A549 (cell line): ENCODE results near the gene TBCEL.

Source experiments
- EHMT2 ChIP-seq: fragments of 200-600 bp; sonication (generic); IDR thresholded peaks from 2 replicates; pipeline ENCODE4 v1.6.1; 2016; ENCODE audit warnings: antibody characterized with exemption, low read depth, mild to moderate bottlenecking, moderate library complexity
- JUNB ChIP-seq: fragments of >200 bp; sonication (Bioruptor Twin); formaldehyde crosslinking; IDR thresholded peaks from 2 replicates; pipeline ENCODE4 v1.6.1; 2016
- POLR2A ChIP-seq: IDR thresholded peaks from 2 replicates; pipeline ENCODE4 v1.6.1; 2012; ENCODE audit warnings: mild to moderate bottlenecking, low read length
- SMC3 ChIP-seq: fragments of >200 bp; sonication (Bioruptor Twin); formaldehyde crosslinking; IDR thresholded peaks from 3 replicates; pipeline ENCODE4 v1.6.1; 2018; ENCODE audit warnings: inconsistent platforms
- TF ChIP-seq, protein P1 (sequence below): fragments of >200 bp; sonication (Bioruptor Twin); formaldehyde crosslinking; IDR thresholded peaks from 3 replicates; pipeline ENCODE4 v1.5.1; 2016

DNA sequence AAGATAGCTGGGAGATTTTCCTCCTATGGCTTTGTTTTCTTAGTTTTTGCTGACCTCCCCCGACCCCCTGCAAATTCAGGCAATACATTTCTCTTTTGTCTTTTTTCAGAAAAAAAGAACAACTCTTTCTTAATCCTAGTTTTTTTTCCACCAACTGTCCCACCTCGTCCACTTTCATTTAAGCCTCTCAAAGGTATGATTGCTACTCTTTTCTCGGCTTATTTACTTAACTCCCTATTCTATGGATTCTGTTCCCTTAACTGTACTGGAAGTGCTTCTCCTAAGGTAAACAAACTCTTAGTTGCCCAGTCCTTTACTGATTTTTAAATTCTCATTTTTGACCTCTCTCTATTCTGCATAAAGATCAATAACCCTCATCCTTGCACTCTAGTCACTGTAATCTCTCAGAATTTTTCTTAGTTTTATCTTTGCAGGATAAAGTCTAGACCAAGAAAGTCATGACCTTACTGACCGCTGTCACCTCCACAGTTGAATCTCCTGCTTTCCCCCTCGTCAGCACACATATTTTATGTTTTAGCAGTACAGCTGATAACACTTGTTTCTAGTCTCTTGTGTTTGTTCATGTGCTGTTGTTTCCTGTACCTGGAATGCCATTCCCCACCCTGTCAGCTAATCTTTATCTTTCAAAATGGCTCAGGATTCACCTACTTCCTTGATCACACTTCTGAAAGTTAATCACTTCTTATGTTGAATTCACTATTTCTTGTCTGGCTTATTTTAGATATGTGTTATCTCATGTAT lies 14.9 kb downstream of the TBCEL start:
- no peak for TF ChIP-seq EHMT2
- TF ChIP-seq, protein P1, sequence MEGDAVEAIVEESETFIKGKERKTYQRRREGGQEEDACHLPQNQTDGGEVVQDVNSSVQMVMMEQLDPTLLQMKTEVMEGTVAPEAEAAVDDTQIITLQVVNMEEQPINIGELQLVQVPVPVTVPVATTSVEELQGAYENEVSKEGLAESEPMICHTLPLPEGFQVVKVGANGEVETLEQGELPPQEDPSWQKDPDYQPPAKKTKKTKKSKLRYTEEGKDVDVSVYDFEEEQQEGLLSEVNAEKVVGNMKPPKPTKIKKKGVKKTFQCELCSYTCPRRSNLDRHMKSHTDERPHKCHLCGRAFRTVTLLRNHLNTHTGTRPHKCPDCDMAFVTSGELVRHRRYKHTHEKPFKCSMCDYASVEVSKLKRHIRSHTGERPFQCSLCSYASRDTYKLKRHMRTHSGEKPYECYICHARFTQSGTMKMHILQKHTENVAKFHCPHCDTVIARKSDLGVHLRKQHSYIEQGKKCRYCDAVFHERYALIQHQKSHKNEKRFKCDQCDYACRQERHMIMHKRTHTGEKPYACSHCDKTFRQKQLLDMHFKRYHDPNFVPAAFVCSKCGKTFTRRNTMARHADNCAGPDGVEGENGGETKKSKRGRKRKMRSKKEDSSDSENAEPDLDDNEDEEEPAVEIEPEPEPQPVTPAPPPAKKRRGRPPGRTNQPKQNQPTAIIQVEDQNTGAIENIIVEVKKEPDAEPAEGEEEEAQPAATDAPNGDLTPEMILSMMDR: no peak
- TF ChIP-seq POLR2A: no peak
- no peak for TF ChIP-seq JUNB
- TF ChIP-seq SMC3: no peak
